ENCODE data around the gene ANK3.
A peak's percentile ranks its signal among the peaks of the same experiment; 100 is the strongest.

The ANK3 gene

GRCh38 chr10:60208676-60209269 lies 180.9 kb downstream of the ANK3 start:
- Histone ChIP-seq H3K4me3 (ENCODE audit: low read depth, low read length) (no peak overlapping the region), H3K27ac (ENCODE audit: extremely low read depth, low read depth, low read length) (no peak overlapping the region), H3K4me1 (ENCODE audit: control insufficient read depth, insufficient read depth, low read length) (no peaks in the 10 kb centered on the region), H3K9me3 (ENCODE audit: control insufficient read depth, insufficient read depth, low read depth, low read length) (no peaks in the 10 kb centered on the region), H3K36me3 (ENCODE audit: control insufficient read depth in 2 of 2, insufficient read depth in 1 of 2, low read length in 2 of 2) (no peaks in the 10 kb centered on the region)
- TF ChIP-seq ZNF654 (tag by site-specific recombination; IDR thresholded peaks at IDR 0.05; ENCODE audit: low read depth) (peak; percentile 94), ZNF174 (tag by site-specific recombination; IDR thresholded peaks at IDR 0.05) (no peak), ZNF660 (tag by site-specific recombination; IDR thresholded peaks at IDR 0.05) (peak; percentile 27; the same call in 1 of the 2 replicates), ZNF354C (tag by site-specific recombination; IDR thresholded peaks at IDR 0.05; ENCODE audit: borderline replicate concordance, low read depth) (no peak), ZNF350 (tag by site-specific recombination; IDR thresholded peaks at IDR 0.05) (no peak), ZNF677 (tag by site-specific recombination; IDR thresholded peaks at IDR 0.05) (no peak), ZNF658 (tag by site-specific recombination; IDR thresholded peaks at IDR 0.05) (no peak), ZSCAN18 (tag by site-specific recombination; IDR thresholded peaks at IDR 0.05) (no peak), ZBTB10 (tag by site-specific recombination; IDR thresholded peaks at IDR 0.05) (no peak), ZNF10 (tag by site-specific recombination; IDR thresholded peaks at IDR 0.05) (no peak), ZBTB11 (tag by site-specific recombination; conservative IDR thresholded peaks at IDR 0.05; ENCODE audit: low read depth) (no peak), ZNF510 (tag by site-specific recombination; IDR thresholded peaks at IDR 0.05; ENCODE audit: insufficient replicate concordance) (no peak)
- ChIA-PET CTCF (interaction anchor here (0.5 to 10.8 kb wide), 32 partner anchors 9 to 881 kb away, joined by 3 to 129 read pairs (median 4); no protein-coding TSS in a partner anchor), POLR2A (no interaction called here)

GRCh38 chr10:60207894-60208293 lies 181.8 kb downstream of the ANK3 start:
- Histone ChIP-seq H3K9me3 (ENCODE audit: control insufficient read depth, insufficient read depth, low read depth, low read length) (no peaks in the 10 kb centered on the region), H3K4me1 (ENCODE audit: control insufficient read depth, insufficient read depth, low read length) (no peaks in the 10 kb centered on the region), H3K27ac (ENCODE audit: extremely low read depth, low read depth, low read length) (no peak overlapping the region), H3K36me3 (ENCODE audit: control insufficient read depth in 2 of 2, insufficient read depth in 1 of 2, low read length in 2 of 2) (no peaks in the 10 kb centered on the region), H3K4me3 (ENCODE audit: low read depth, low read length) (no peak overlapping the region)
- ChIA-PET POLR2A (no interaction called here), CTCF (interaction anchor here (0.5 to 10.8 kb wide), 24 partner anchors 10 to 582 kb away, joined by 3 to 129 read pairs (median 5); no protein-coding TSS in a partner anchor)
- TF ChIP-seq TCF7L2 (IDR thresholded peaks at IDR 0.05; ENCODE audit: borderline replicate concordance, low read depth, low read length), result no peak
- TF ChIP-seq ZBTB26 (tag by site-specific recombination; optimal IDR thresholded peaks at IDR 0.05), result no peak
- TF ChIP-seq ZNF24 (tag by site-specific recombination; IDR thresholded peaks at IDR 0.05), result no peak
- TF ChIP-seq ZNF830 (tag by site-specific recombination; IDR thresholded peaks at IDR 0.05; ENCODE audit: low read depth), result no peak
- no peak for TF ChIP-seq MEIS1 (CRISPR knock-in tag; IDR thresholded peaks at IDR 0.05; ENCODE audit: borderline replicate concordance)
- TF ChIP-seq ZNF211 (tag by site-specific recombination; IDR thresholded peaks at IDR 0.05; ENCODE audit: low read depth), result no peak
- no peak for TF ChIP-seq HOXC10 (CRISPR knock-in tag; IDR thresholded peaks at IDR 0.05)
- no peak for TF ChIP-seq TRIM28 (IDR thresholded peaks at IDR 0.05; ENCODE audit: borderline replicate concordance, low read length)
- TF ChIP-seq KLF16 (tag by site-specific recombination; IDR thresholded peaks at IDR 0.05), result no peak
- TF ChIP-seq ZNF2 (tag by site-specific recombination; IDR thresholded peaks at IDR 0.05), result no peak
- TF ChIP-seq INSM2 (tag by site-specific recombination; IDR thresholded peaks at IDR 0.05), result no peak
